ENCODE measurements around the gene LRRC32.
"Not testable (repeated sequence)": the region's sequence is repeated elsewhere in the genome, so short reads cannot be mapped to it uniquely, and the experiment has no call there.

Gene LRRC32

DNA sequence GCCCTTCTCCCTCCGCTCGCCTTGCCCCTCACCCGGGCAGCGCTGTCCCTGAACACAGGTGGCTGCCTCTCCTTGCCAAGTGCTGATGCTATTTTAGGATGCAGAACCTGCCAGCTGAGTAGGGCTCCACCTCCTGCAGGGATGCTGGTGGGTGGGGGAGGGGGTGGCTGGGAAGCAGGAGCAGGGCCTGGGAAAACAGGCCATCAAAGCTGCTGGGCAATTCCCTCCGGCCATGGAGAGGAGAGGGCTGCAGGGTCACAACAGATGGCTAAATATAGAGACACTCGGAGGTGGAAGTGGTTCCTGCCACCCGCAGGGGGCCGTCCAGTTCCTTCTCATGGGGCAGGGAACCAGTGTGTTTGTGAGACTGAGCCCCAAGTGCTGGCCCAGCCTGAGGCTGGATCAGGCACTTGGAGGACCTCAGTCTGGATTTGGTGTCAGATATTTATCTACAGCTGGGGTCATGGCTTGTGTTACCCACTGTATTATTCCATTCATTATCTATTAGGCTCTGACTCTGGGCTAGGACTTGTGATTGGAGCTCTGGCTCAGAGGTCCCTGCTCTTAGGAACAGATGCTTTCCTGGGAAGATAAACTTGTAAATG lies 59.6 kb downstream of the LRRC32 start:
- TF ChIP-seq, protein P1, sequence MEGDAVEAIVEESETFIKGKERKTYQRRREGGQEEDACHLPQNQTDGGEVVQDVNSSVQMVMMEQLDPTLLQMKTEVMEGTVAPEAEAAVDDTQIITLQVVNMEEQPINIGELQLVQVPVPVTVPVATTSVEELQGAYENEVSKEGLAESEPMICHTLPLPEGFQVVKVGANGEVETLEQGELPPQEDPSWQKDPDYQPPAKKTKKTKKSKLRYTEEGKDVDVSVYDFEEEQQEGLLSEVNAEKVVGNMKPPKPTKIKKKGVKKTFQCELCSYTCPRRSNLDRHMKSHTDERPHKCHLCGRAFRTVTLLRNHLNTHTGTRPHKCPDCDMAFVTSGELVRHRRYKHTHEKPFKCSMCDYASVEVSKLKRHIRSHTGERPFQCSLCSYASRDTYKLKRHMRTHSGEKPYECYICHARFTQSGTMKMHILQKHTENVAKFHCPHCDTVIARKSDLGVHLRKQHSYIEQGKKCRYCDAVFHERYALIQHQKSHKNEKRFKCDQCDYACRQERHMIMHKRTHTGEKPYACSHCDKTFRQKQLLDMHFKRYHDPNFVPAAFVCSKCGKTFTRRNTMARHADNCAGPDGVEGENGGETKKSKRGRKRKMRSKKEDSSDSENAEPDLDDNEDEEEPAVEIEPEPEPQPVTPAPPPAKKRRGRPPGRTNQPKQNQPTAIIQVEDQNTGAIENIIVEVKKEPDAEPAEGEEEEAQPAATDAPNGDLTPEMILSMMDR (IDR thresholded peaks at IDR 0.05; ENCODE audit: extremely low read depth, missing control alignments), result no peak
- DNase-seq (ENCODE audit: low spot score), result no peak

DNA sequence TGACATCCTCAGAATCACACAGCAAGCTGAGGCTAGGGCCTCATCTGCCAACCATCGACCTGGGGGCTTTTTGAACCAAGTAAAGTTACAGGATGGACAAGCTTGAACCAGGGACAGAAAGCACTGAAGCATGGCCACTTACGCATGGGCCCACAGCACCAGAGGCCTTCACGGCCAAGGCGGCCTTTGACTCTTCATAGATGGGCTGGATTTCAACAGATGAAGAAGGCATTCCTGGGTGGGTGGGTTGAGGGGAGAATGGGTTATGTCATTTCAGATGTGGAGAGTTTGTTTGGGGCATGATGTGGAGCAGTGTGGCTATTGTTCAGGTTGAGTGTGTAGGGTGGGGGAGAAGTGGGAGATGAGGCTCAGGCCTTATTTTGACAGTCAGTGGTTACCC lies 60.2 kb downstream of the LRRC32 start:
- DNase-seq (ENCODE audit: low spot score), result no peak
- TF ChIP-seq, protein P1 (IDR thresholded peaks at IDR 0.05; ENCODE audit: extremely low read depth, missing control alignments), result no peak

- no peak for DNase-seq (ENCODE audit: low spot score)
- TF ChIP-seq, protein P1 (IDR thresholded peaks at IDR 0.05; ENCODE audit: extremely low read depth, missing control alignments), result no peak
These were observed 60.7 kb downstream of the LRRC32 start for GRCh38 chr11:76609736-76610370.

- not testable (repeated sequence) for DNase-seq (ENCODE audit: low spot score)
These were observed 61.6 kb downstream of the LRRC32 start for GRCh38 chr11:76608879-76609460.

- not testable (repeated sequence) for DNase-seq (ENCODE audit: low spot score)
These were observed 62.3 kb downstream of the LRRC32 start for GRCh38 chr11:76608228-76608627.
